ENCODE measurements around the gene ASTE1.

DNA sequence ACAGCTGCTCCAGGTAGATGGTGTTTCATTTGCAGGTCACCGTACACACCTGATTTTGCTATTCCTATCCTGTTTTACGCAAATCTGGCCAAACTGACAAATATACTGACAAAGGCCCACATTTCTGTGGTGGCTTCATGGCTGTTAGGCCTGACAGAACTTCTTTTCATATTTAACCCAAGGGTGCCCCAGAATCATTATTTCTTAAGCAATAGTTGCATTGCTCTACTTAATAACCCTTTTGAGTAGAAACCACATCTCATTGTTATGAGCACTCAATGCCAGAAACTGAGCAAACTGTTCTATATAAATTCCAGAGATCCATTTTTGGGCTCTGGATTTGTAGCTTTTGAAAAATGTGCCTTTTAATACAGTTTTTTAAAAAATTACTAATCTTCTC lies 19.4 kb downstream of the ASTE1 start:
- TF ChIP-seq, protein P1, sequence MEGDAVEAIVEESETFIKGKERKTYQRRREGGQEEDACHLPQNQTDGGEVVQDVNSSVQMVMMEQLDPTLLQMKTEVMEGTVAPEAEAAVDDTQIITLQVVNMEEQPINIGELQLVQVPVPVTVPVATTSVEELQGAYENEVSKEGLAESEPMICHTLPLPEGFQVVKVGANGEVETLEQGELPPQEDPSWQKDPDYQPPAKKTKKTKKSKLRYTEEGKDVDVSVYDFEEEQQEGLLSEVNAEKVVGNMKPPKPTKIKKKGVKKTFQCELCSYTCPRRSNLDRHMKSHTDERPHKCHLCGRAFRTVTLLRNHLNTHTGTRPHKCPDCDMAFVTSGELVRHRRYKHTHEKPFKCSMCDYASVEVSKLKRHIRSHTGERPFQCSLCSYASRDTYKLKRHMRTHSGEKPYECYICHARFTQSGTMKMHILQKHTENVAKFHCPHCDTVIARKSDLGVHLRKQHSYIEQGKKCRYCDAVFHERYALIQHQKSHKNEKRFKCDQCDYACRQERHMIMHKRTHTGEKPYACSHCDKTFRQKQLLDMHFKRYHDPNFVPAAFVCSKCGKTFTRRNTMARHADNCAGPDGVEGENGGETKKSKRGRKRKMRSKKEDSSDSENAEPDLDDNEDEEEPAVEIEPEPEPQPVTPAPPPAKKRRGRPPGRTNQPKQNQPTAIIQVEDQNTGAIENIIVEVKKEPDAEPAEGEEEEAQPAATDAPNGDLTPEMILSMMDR (IDR thresholded peaks at IDR 0.05 in 2 of 3, conservative IDR thresholded peaks at IDR 0.05 in 1 of 3; ENCODE audit: borderline replicate concordance in 1 of 3, insufficient read depth in 1 of 3, low read depth in 2 of 3, low read length in 2 of 3): no peak
- TF ChIP-seq CBX3 (IDR thresholded peaks at IDR 0.05; ENCODE audit: low read depth): no peak
- no peak for TF ChIP-seq POLR2A (IDR thresholded peaks at IDR 0.05; ENCODE audit: borderline replicate concordance, extremely low read depth, insufficient read depth, insufficient read length)
- TF ChIP-seq, protein P2, sequence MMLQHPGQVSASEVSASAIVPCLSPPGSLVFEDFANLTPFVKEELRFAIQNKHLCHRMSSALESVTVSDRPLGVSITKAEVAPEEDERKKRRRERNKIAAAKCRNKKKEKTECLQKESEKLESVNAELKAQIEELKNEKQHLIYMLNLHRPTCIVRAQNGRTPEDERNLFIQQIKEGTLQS (IDR thresholded peaks at IDR 0.05): no peak
- TF ChIP-seq, protein P3, sequence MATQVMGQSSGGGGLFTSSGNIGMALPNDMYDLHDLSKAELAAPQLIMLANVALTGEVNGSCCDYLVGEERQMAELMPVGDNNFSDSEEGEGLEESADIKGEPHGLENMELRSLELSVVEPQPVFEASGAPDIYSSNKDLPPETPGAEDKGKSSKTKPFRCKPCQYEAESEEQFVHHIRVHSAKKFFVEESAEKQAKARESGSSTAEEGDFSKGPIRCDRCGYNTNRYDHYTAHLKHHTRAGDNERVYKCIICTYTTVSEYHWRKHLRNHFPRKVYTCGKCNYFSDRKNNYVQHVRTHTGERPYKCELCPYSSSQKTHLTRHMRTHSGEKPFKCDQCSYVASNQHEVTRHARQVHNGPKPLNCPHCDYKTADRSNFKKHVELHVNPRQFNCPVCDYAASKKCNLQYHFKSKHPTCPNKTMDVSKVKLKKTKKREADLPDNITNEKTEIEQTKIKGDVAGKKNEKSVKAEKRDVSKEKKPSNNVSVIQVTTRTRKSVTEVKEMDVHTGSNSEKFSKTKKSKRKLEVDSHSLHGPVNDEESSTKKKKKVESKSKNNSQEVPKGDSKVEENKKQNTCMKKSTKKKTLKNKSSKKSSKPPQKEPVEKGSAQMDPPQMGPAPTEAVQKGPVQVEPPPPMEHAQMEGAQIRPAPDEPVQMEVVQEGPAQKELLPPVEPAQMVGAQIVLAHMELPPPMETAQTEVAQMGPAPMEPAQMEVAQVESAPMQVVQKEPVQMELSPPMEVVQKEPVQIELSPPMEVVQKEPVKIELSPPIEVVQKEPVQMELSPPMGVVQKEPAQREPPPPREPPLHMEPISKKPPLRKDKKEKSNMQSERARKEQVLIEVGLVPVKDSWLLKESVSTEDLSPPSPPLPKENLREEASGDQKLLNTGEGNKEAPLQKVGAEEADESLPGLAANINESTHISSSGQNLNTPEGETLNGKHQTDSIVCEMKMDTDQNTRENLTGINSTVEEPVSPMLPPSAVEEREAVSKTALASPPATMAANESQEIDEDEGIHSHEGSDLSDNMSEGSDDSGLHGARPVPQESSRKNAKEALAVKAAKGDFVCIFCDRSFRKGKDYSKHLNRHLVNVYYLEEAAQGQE (IDR thresholded peaks at IDR 0.05; ENCODE audit: low read depth): no peak
- no peak for TF ChIP-seq ZFX (IDR thresholded peaks at IDR 0.05)
- TF ChIP-seq RAD21 (IDR thresholded peaks at IDR 0.05; ENCODE audit: low read depth): no peak
- no peak for TF ChIP-seq EGR1 (IDR thresholded peaks at IDR 0.05; ENCODE audit: low read depth)
- no peak for TF ChIP-seq SP1 (IDR thresholded peaks at IDR 0.05; ENCODE audit: low read depth)
- TF ChIP-seq EZH2 (IDR thresholded peaks at IDR 0.05): no peak
